ENCODE measurements around the gene TSFM. TPM values are rescaled to one million over a fixed set of nuclear protein-coding genes. Genes with fewer than 3 reads are reported as not detected.

Gene TSFM
- total RNA-seq, 1 experiment from 2014 or later: 40.3 TPM

DNA sequence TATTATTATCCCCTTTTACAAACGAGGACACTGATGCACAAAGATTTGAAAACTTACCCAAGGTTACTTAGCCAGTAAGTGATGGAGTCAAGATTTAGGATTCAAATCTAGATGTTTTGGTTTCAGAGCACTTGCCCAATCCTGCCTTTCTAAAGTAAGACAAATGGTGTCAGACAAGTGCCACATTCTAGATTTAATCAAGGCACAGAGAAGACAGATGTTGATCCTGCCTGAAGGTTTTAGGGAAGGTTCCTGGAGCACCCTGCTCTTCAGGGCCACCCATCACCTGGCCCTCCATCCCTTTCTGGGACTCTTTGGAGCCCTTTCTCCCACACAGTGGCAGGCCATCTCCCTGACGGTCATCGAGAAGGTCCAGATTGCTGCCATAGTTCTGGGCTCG is 24.8 kb upstream of the TSFM start:
- DNase-seq (ENCODE audit: low read depth, low spot score) (no peak), ATAC-seq (no peak)
- ChIA-PET CTCF (no interaction called here), POLR2A (no interaction called here)
- H3K9me3 ChIP-seq (ENCODE audit: control insufficient read depth, insufficient read depth, low read depth, low read length): no peaks in the 10 kb centered on the region
- BruUV-seq (replicated peaks): no TSS peak
- no peak overlapping the region for H3K4me3 ChIP-seq (ENCODE audit: low read depth in 2 of 2, low read length in 2 of 2)
- TF ChIP-seq TCF7L2 (IDR thresholded peaks at IDR 0.05; ENCODE audit: low read depth, low read length): no peak
- TF ChIP-seq CTCF (IDR thresholded peaks at IDR 0.05): no peak
- TF ChIP-seq SIN3A (IDR thresholded peaks at IDR 0.05; ENCODE audit: borderline replicate concordance, insufficient read depth, low read depth, low read length): no peak
- TF ChIP-seq, protein P1, sequence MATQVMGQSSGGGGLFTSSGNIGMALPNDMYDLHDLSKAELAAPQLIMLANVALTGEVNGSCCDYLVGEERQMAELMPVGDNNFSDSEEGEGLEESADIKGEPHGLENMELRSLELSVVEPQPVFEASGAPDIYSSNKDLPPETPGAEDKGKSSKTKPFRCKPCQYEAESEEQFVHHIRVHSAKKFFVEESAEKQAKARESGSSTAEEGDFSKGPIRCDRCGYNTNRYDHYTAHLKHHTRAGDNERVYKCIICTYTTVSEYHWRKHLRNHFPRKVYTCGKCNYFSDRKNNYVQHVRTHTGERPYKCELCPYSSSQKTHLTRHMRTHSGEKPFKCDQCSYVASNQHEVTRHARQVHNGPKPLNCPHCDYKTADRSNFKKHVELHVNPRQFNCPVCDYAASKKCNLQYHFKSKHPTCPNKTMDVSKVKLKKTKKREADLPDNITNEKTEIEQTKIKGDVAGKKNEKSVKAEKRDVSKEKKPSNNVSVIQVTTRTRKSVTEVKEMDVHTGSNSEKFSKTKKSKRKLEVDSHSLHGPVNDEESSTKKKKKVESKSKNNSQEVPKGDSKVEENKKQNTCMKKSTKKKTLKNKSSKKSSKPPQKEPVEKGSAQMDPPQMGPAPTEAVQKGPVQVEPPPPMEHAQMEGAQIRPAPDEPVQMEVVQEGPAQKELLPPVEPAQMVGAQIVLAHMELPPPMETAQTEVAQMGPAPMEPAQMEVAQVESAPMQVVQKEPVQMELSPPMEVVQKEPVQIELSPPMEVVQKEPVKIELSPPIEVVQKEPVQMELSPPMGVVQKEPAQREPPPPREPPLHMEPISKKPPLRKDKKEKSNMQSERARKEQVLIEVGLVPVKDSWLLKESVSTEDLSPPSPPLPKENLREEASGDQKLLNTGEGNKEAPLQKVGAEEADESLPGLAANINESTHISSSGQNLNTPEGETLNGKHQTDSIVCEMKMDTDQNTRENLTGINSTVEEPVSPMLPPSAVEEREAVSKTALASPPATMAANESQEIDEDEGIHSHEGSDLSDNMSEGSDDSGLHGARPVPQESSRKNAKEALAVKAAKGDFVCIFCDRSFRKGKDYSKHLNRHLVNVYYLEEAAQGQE (IDR thresholded peaks at IDR 0.05; ENCODE audit: insufficient read depth in 1 of 2, low read depth in 2 of 2, low read length in 1 of 2): no peak
- TF ChIP-seq POLR2AphosphoS5 (IDR thresholded peaks at IDR 0.05; ENCODE audit: low read depth, low read length): no peak
- H3K27me3 ChIP-seq (ENCODE audit: control insufficient read depth, insufficient read depth, low read length): peaks cover 9% of the 10 kb centered on the region
- intact Hi-C loops (cut with micrococcal nuclease; ENCODE audit: unreplicated experiment): no loop called here
- in situ Hi-C loops (cut with HindIII; ENCODE audit: low pct_unique_long_range_greater_than_20kb, low sequenced_read_pairs): no loop called here
- H3K4me1 ChIP-seq (ENCODE audit: control insufficient read depth, insufficient read depth, low read length): peaks cover 5% of the 10 kb centered on the region; the same call in 1 of the 2 replicates
- no peak overlapping the region for H3K27ac ChIP-seq (ENCODE audit: low read length)
- no peaks in the 10 kb centered on the region; the same call in 1 of the 2 replicates for H3K36me3 ChIP-seq (ENCODE audit: control insufficient read depth, insufficient read depth, low read length)

DNA sequence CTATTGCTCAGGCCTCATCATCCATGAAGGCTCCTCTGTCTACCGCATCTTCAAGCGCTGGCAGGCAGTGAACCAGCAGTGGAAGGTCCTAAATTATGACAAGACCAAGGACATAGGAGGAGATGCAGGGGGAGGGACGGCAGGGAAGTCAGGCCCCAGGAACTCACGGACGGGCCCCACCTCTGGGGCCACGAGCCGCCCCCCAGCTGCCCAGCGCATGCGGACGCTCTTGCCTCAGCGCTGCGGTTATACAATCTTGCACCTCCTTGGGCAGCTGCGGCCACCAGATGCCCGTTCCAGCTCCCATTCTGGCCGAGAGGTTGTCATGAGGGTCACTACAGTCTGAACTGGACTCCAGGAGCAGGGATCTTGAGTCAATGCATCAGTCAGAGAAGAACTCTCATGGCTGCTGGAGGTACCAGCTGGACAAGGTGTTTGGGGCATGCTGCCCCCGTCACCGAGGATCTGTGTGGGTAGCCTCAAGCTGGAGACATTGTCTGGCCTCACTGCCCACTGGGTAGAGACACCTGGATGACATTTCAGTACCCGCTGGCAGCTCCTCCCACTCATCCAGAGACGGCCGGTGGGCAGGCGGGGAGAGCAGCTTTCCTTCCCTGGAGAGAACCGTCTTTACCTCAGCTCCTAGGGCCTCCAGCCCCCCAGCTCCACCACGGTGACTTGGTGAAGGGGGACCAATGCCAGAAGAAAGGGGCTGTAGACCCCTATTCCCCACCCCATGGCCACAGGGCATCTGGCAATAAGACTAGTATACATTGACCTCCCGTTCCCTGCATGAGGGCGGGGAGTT is 23.8 kb upstream of the TSFM start:
- BruUV-seq (replicated peaks): no TSS peak
- no peak for DNase-seq (ENCODE audit: low read depth, low spot score)
- intact Hi-C loops (cut with micrococcal nuclease; ENCODE audit: unreplicated experiment): no loop called here
- no peaks in the 10 kb centered on the region; the same call in 1 of the 2 replicates for H3K4me1 ChIP-seq (ENCODE audit: control insufficient read depth, insufficient read depth, low read length)
- ChIA-PET CTCF (interaction anchor here (0.5 kb wide), 1 partner anchor 185 kb away, joined by 3 read pairs; no protein-coding TSS in a partner anchor), POLR2A (no interaction called here)
- no peaks in the 10 kb centered on the region; the same call in 1 of the 2 replicates for H3K36me3 ChIP-seq (ENCODE audit: control insufficient read depth, insufficient read depth, low read length)
- no peak overlapping the region for H3K4me3 ChIP-seq (ENCODE audit: low read depth in 2 of 2, low read length in 2 of 2)
- no peak overlapping the region for H3K27ac ChIP-seq (ENCODE audit: low read length)
- no peak for TF ChIP-seq POLR2AphosphoS5 (IDR thresholded peaks at IDR 0.05; ENCODE audit: low read depth, low read length)
- TF ChIP-seq, protein P1 (IDR thresholded peaks at IDR 0.05; ENCODE audit: insufficient read depth in 1 of 2, low read depth in 2 of 2, low read length in 1 of 2): no peak
- TF ChIP-seq SIN3A (IDR thresholded peaks at IDR 0.05; ENCODE audit: borderline replicate concordance, insufficient read depth, low read depth, low read length): no peak
- TF ChIP-seq CTCF (IDR thresholded peaks at IDR 0.05): no peak
- no peak for TF ChIP-seq TCF7L2 (IDR thresholded peaks at IDR 0.05; ENCODE audit: low read depth, low read length)
- ATAC-seq: no peak
- in situ Hi-C loops (cut with HindIII; ENCODE audit: low pct_unique_long_range_greater_than_20kb, low sequenced_read_pairs): no loop called here
- peaks cover 9% of the 10 kb centered on the region for H3K27me3 ChIP-seq (ENCODE audit: control insufficient read depth, insufficient read depth, low read length)
- H3K9me3 ChIP-seq (ENCODE audit: control insufficient read depth, insufficient read depth, low read depth, low read length): no peaks in the 10 kb centered on the region

Measured in Panc1 (cell line).